Measurements from ENCODE around the gene ST6GAL1. TPM values are rescaled to one million over a fixed set of nuclear protein-coding genes. Genes with fewer than 3 reads are reported as not detected.

The ST6GAL1 gene
- total and polyA plus RNA-seq, 10 of the 15 experiments (the other 5 are each of a cell fraction or from before 2014, with no cell fraction given) = 74.2 to 248 (median 149) TPM

DNA sequence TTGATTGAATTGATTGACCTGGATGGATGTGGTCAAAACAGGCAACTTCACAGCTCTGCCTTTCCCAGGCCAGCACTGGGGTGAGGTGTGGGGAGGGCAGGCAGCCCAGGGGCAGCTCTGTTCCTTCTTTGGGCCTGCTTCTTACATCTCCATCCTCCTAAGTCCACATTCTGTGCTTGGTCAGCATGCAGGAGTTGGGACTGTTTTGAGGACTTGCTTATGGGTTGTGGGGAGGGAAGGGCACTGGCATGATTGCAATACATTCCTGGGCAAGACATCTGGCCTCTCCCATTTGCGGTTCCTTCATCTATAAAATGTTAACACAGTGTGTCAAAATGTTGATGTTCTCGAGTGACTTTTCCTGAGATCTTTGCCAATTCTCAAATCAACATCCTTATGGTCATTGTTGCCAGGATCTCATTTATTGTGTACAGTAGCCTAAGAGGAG is 84.1 kb downstream of the ST6GAL1 start:
- Histone ChIP-seq H3K27me3 (replicated peaks in 1 of 2; ENCODE audit: control insufficient read depth in 2 of 2, insufficient read depth in 2 of 2, low read length in 1 of 2) (no peaks in the 10 kb centered on the region), H3K36me3 (ENCODE audit: control insufficient read depth in 2 of 2, insufficient read depth in 2 of 2, low read length in 1 of 2) (peaks cover 0 to 13% of the 10 kb centered on the region in 2 experiments; a peak in 1 of 4 replicates), H3K4me1 (ENCODE audit: control insufficient read depth, insufficient read depth, low read length) (peaks cover 71% of the 10 kb centered on the region), H3K79me2 (ENCODE audit: control insufficient read depth, insufficient read depth, low read length) (peaks cover 62% of the 10 kb centered on the region), H3K4me2 (ENCODE audit: control insufficient read depth, insufficient read depth) (no peak overlapping the region), H4K20me1 (ENCODE audit: control insufficient read depth, insufficient read depth) (no peaks in the 10 kb centered on the region), H2AFZ (ENCODE audit: control insufficient read depth, low read depth, low read length) (no peak overlapping the region), H3K9me3 (replicated peaks; ENCODE audit: control insufficient read depth, insufficient read depth, low read length) (no peaks in the 10 kb centered on the region), H3K27ac (ENCODE audit: control insufficient read depth, insufficient read depth) (peak overlapping the region; percentile 25), H3K4me3 (no peak overlapping the region), H3K9ac (ENCODE audit: control insufficient read depth, insufficient read depth, low read length) (no peak overlapping the region)
- BruUV-seq (replicated peaks) = no TSS peak
- CTCF ChIA-PET = interaction anchor here (0.9 to 4.0 kb wide), 2 partner anchors 12 to 124 kb away, joined by 3 to 36 read pairs; partner anchors contain the start of gene RPL39L
- ATAC-seq = no peak
- no peak for DNase-seq (ENCODE audit: low read depth, low spot score)
- RAD21 ChIA-PET (ENCODE audit: unreplicated experiment) = interaction anchor here (1.5 to 3.9 kb wide), 4 partner anchors 12 to 82 kb away, joined by 5 to 28 read pairs (median 12); no protein-coding TSS in a partner anchor
- POLR2A ChIA-PET = interaction anchor here (1.1 to 5.6 kb wide), 6 partner anchors 8 to 25 kb away, joined by 4 to 39 read pairs (median 7); no protein-coding TSS in a partner anchor
- SMC1A ChIA-PET (ENCODE audit: uncharacterized antibody, unreplicated experiment) = interaction anchor here (0.7 to 6.0 kb wide), 5 partner anchors 12 to 82 kb away, joined by 3 to 70 read pairs (median 6); no protein-coding TSS in a partner anchor
- TF ChIP-seq BRCA1 (IDR thresholded peaks at IDR 0.05; ENCODE audit: low read depth, low read length) (no peak), POLR2A (IDR thresholded peaks at IDR 0.05; ENCODE audit: low read depth, low read length) (peak; percentile 51; the same call in 1 of the 2 replicates)
- no peak for FAIRE-seq
- intact Hi-C loops (cut with micrococcal nuclease; ENCODE audit: unreplicated experiment) (no loop called here), in situ Hi-C loops (cut with MboI) (no loop called here)
- 94% methylated on average over 2 of the region's 2 CpGs for WGBS (ENCODE audit: insufficient coverage, insufficient replicate concordance, low lambda C conversion rate, missing lambda C conversion rate)

DNA sequence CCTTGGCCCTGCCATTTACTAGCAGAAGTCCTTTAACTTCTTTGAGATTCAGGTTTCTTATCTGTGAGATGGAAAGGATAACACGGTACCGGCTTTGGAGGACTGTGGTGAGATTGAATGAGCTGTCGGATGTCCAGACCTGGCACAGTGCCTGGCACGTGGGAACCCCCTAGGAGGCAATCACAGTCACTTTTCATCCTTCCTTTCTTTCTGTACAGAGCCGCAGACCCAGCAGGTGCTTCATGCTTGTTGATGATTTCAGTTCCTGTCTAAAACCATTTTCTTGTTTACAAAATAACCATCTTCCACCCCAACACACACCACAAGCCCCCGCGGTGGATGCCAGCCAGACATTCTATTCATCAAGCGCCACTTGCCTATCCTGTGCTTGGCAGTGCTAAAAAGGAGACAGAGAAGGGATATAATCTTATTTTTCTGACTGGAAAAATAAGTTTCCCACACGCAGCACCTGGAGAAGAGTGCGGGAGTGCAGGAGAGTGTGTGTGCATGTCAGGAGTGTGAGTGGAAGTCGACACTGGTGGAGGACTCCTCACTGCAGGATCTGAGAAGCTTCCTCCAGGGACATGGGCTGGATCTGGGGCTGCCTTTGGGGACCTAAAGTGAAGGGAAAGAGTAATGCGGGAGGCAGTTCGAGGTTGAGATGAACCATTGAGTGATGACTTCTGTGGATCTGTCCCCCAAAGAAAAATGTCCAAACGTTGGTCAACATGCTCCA is 85.7 kb downstream of the ST6GAL1 start:
- H3K36me3 ChIP-seq (ENCODE audit: control insufficient read depth in 2 of 2, insufficient read depth in 2 of 2, low read length in 1 of 2) = peaks cover 0 to 13% of the 10 kb centered on the region in 2 experiments; a peak in 1 of 4 replicates
- H3K27me3 ChIP-seq (replicated peaks in 1 of 2; ENCODE audit: control insufficient read depth in 2 of 2, insufficient read depth in 2 of 2, low read length in 1 of 2) = no peaks in the 10 kb centered on the region
- peaks cover 72% of the 10 kb centered on the region for H3K79me2 ChIP-seq (ENCODE audit: control insufficient read depth, insufficient read depth, low read length)
- no peak; the same call in 1 of the 2 replicates for TF ChIP-seq GABPA (IDR thresholded peaks at IDR 0.05; ENCODE audit: low read depth)
- peak; percentile 78 for TF ChIP-seq IKZF1 (conservative IDR thresholded peaks at IDR 0.05)
- TF ChIP-seq MEF2A (IDR thresholded peaks at IDR 0.05; ENCODE audit: insufficient read depth, low read depth, low read length) = peak; percentile 82
- TF ChIP-seq, protein P1, sequence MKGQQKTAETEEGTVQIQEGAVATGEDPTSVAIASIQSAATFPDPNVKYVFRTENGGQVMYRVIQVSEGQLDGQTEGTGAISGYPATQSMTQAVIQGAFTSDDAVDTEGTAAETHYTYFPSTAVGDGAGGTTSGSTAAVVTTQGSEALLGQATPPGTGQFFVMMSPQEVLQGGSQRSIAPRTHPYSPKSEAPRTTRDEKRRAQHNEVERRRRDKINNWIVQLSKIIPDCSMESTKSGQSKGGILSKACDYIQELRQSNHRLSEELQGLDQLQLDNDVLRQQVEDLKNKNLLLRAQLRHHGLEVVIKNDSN (IDR thresholded peaks at IDR 0.05; ENCODE audit: borderline replicate concordance, extremely low read length, insufficient read depth, low read depth, low read length) = no peak
- TF ChIP-seq, protein P2, sequence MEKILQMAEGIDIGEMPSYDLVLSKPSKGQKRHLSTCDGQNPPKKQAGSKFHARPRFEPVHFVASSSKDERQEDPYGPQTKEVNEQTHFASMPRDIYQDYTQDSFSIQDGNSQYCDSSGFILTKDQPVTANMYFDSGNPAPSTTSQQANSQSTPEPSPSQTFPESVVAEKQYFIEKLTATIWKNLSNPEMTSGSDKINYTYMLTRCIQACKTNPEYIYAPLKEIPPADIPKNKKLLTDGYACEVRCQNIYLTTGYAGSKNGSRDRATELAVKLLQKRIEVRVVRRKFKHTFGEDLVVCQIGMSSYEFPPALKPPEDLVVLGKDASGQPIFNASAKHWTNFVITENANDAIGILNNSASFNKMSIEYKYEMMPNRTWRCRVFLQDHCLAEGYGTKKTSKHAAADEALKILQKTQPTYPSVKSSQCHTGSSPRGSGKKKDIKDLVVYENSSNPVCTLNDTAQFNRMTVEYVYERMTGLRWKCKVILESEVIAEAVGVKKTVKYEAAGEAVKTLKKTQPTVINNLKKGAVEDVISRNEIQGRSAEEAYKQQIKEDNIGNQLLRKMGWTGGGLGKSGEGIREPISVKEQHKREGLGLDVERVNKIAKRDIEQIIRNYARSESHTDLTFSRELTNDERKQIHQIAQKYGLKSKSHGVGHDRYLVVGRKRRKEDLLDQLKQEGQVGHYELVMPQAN (conservative IDR thresholded peaks at IDR 0.05) = no peak
- TF ChIP-seq, protein P3, sequence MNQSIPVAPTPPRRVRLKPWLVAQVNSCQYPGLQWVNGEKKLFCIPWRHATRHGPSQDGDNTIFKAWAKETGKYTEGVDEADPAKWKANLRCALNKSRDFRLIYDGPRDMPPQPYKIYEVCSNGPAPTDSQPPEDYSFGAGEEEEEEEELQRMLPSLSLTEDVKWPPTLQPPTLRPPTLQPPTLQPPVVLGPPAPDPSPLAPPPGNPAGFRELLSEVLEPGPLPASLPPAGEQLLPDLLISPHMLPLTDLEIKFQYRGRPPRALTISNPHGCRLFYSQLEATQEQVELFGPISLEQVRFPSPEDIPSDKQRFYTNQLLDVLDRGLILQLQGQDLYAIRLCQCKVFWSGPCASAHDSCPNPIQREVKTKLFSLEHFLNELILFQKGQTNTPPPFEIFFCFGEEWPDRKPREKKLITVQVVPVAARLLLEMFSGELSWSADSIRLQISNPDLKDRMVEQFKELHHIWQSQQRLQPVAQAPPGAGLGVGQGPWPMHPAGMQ (IDR thresholded peaks at IDR 0.05; ENCODE audit: borderline replicate concordance) = no peak
- TF ChIP-seq SPI1 (IDR thresholded peaks at IDR 0.05; ENCODE audit: borderline replicate concordance, insufficient read depth, low read depth, low read length) = peak; percentile 94
- no peak for TF ChIP-seq NR2C1 (IDR thresholded peaks at IDR 0.05)

More for the DNA sequence above, 85.7 kb downstream of the ST6GAL1 start:
- POLR2A ChIA-PET = interaction anchor here (0.8 to 3.0 kb wide), 11 partner anchors 10 to 233 kb away, joined by 3 to 25 read pairs (median 5); partner anchors contain the start of gene EIF4A2
- SMC1A ChIA-PET (ENCODE audit: uncharacterized antibody, unreplicated experiment) = interaction anchor here (0.6 to 4.6 kb wide), 12 partner anchors 9 to 167 kb away, joined by 3 to 68 read pairs (median 4); partner anchors contain the start of gene RPL39L
- RAD21 ChIA-PET (ENCODE audit: unreplicated experiment) = interaction anchor here (0.9 to 3.5 kb wide), 15 partner anchors 10 to 83 kb away, joined by 3 to 46 read pairs (median 5); no protein-coding TSS in a partner anchor
- FAIRE-seq = peak; percentile 59
- peak; percentile 72 for ATAC-seq
- Histone ChIP-seq H3K9me3 (replicated peaks; ENCODE audit: control insufficient read depth, insufficient read depth, low read length) (no peaks in the 10 kb centered on the region), H3K9ac (ENCODE audit: control insufficient read depth, insufficient read depth, low read length) (peak overlapping the region; percentile 49), H2AFZ (ENCODE audit: control insufficient read depth, low read depth, low read length) (no peak overlapping the region), H4K20me1 (ENCODE audit: control insufficient read depth, insufficient read depth) (no peaks in the 10 kb centered on the region), H3K4me3 (peak overlapping the region; percentile 11; the same call in 1 of the 2 replicates), H3K4me1 (ENCODE audit: control insufficient read depth, insufficient read depth, low read length) (peaks cover 83% of the 10 kb centered on the region), H3K4me2 (ENCODE audit: control insufficient read depth, insufficient read depth) (peak overlapping the region; percentile 70), H3K27ac (ENCODE audit: control insufficient read depth, insufficient read depth) (peak overlapping the region; percentile 72)
- DNase-seq (ENCODE audit: low read depth, low spot score) = peak; percentile 93
- WGBS (ENCODE audit: insufficient coverage, insufficient replicate concordance, low lambda C conversion rate, missing lambda C conversion rate) = 2% methylated on average over 14 of the region's 14 CpGs
- CTCF ChIA-PET = interaction anchor here (0.6 to 2.5 kb wide), 11 partner anchors 11 to 497 kb away, joined by 3 to 13 read pairs (median 4); no protein-coding TSS in a partner anchor
- TSS peak; percentile 70 for BruUV-seq (replicated peaks)
- in situ Hi-C loops (cut with MboI) = no loop called here
- intact Hi-C loops (cut with micrococcal nuclease; ENCODE audit: unreplicated experiment) = loop anchor here (1.0 to 2.0 kb wide), 2 partner anchors 16 to 85 kb away; partner anchors contain the start of gene ST6GAL1

Measured in GM12878 (cell line).